ENCODE results near the gene FBXW11.
"Not testable (repeated sequence)": the region's sequence is repeated elsewhere in the genome, so short reads cannot be mapped to it uniquely, and the experiment has no call there.

Gene FBXW11

DNA sequence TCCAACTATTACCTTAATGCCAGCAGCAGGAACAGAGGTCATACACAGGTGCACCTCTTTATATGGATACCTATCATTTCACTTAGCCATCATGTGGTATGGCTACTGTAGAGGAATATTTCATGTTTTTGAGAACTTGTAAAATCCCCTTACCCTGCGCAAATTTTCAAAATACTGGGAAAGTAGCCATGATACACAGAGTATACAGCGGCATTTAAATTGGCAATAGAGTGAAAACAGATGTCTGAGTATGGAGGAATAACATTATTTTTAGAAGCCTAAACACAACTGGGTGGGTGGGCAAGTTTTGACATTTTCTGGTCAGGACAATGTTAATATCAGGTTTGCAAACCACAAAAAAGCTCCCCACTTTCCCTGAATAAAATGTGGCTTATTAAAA, 111.4 kb downstream of the FBXW11 start:
- Histone ChIP-seq H3K9ac (ENCODE audit: low read length in 2 of 2) (no peak overlapping the region), H3K4me1 (ENCODE audit: control insufficient read depth, insufficient read depth, low read length) (no peaks in the 10 kb centered on the region), H3K27me3 (ENCODE audit: control insufficient read depth in 1 of 2, insufficient read depth in 2 of 2, low read length in 2 of 2) (no peaks in the 10 kb centered on the region)

DNA sequence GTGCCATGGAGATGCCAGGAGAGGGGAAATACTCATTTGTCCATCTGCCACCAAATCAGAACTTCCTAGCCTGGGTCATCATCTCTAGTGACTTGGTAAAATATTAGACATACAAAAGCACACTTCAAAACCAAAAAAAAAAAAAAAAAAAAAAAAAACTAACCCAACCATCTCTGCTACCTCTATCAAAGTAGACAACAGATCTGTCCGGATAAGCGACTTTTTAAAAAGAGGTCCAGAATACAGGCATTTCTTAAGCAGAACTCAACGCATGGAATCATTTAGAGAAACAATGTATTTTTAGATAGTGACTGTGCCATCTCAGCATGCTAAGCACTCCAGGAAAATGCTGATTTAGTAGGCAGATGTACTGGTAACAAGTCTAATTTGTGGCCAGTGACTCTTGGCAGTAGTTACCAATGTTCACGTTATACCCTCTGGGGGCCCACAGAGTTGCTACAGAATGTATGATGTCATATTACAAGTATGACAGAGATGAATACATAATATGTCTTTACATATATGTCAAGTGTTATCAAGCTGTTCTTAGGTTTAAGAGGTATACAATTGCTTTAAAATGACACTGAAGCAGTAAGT, 113.0 kb downstream of the FBXW11 start:
- H3K36me3 ChIP-seq (ENCODE audit: control insufficient read depth in 2 of 2, insufficient read depth in 2 of 2, low read length in 2 of 2) = peaks cover 0 to 10% of the 10 kb centered on the region in 2 donors
- no peaks in the 10 kb centered on the region for H3K9me3 ChIP-seq (ENCODE audit: control insufficient read depth in 2 of 2, low read length in 2 of 2)
- H3K9ac ChIP-seq (ENCODE audit: low read length in 2 of 2) = no peak overlapping the region
- H3K4me1 ChIP-seq (ENCODE audit: control insufficient read depth, insufficient read depth, low read length) = no peaks in the 10 kb centered on the region
- H3K4me3 ChIP-seq (ENCODE audit: low read length in 2 of 2) = no peak overlapping the region
- no peaks in the 10 kb centered on the region for H3K27me3 ChIP-seq (ENCODE audit: control insufficient read depth in 1 of 2, insufficient read depth in 2 of 2, low read length in 2 of 2)
- H3K27ac ChIP-seq (ENCODE audit: low read length) = no peak overlapping the region

More for the DNA sequence above, 111.4 kb downstream of the FBXW11 start:
- peaks cover 0 to 9% of the 10 kb centered on the region in 2 donors for H3K36me3 ChIP-seq (ENCODE audit: control insufficient read depth in 2 of 2, insufficient read depth in 2 of 2, low read length in 2 of 2)
- H3K27ac ChIP-seq (ENCODE audit: low read length) = no peak overlapping the region
- H3K9me3 ChIP-seq (ENCODE audit: control insufficient read depth in 2 of 2, low read length in 2 of 2) = no peaks in the 10 kb centered on the region
- no peak overlapping the region for H3K4me3 ChIP-seq (ENCODE audit: low read length in 2 of 2)

DNA sequence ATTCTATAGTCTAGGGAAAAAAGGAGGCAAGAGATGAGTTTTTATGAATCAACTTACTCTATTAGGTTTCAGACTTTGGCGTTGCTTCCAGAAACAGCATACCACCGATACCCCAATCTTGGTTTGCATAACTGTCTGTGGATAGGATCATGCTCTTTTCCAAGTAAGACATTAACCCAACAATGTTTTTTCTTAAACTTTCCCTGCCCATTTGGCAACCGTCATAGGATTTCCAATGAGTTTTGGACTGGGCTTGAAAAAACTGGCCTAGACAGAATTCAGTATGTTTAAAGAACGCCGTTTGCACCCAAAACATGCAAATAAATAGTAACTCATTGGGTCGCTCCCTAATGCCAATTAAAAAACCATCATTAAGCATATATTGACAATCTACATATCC, 114.8 kb downstream of the FBXW11 start:
- no peaks in the 10 kb centered on the region for H3K4me1 ChIP-seq (ENCODE audit: control insufficient read depth, insufficient read depth, low read length)

DNA sequence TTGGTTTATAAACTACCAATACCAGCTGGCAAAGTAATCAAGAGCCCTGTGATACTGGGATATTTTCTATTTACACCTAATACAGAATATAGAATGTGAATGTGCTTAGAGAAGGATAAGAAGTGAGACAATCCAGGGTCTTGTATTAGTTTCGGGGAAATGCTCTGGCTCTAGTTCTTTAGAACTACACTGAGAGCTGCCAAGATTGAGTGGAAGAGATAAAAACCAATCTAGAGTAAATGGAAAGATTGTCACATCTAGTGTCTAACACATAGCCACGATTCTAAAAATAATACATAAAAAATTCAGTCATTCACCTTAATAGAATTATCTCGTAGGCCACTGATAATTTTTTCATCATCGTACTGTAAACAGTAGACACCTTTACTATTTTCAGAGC, 115.3 kb downstream of the FBXW11 start:
- peaks cover 4 to 10% of the 10 kb centered on the region in 2 donors for H3K36me3 ChIP-seq (ENCODE audit: control insufficient read depth in 2 of 2, insufficient read depth in 2 of 2, low read length in 2 of 2)
- H3K27ac ChIP-seq (ENCODE audit: low read length) = no peak overlapping the region
- no peaks in the 10 kb centered on the region for H3K9me3 ChIP-seq (ENCODE audit: control insufficient read depth in 2 of 2, low read length in 2 of 2)

More for the DNA sequence above, 114.8 kb downstream of the FBXW11 start:
- H3K9ac ChIP-seq (ENCODE audit: low read length in 2 of 2) = no peak overlapping the region
- no peak overlapping the region for H3K4me3 ChIP-seq (ENCODE audit: low read length in 2 of 2)
- no peak overlapping the region for H3K27ac ChIP-seq (ENCODE audit: low read length)
- H3K27me3 ChIP-seq (ENCODE audit: control insufficient read depth in 1 of 2, insufficient read depth in 2 of 2, low read length in 2 of 2) = no peaks in the 10 kb centered on the region
- H3K9me3 ChIP-seq (ENCODE audit: control insufficient read depth in 2 of 2, low read length in 2 of 2) = no peaks in the 10 kb centered on the region
- peaks cover 4 to 10% of the 10 kb centered on the region in 2 donors for H3K36me3 ChIP-seq (ENCODE audit: control insufficient read depth in 2 of 2, insufficient read depth in 2 of 2, low read length in 2 of 2)

DNA sequence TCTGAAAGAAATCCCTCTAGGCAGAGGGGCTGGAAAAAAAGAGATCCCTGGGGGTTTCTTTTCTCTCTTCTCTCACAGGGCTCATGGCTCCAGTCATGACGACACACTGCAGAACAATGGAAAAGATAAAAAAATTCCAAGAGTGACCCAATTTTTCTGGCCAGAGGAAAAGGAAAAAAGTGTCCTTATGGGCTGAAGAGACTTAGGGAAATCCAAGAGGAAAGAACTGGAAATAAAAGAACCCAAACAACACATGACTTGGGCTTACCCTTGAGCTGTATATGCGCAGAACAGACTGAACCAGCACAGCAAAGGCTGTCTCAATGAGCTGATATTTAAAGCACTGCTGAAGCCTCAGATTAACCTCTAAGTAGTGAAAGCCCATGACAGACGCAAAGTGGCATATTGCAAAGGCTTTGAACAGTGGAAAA, 118.4 kb downstream of the FBXW11 start:
- no peak overlapping the region for H3K4me3 ChIP-seq (ENCODE audit: low read length in 2 of 2)
- no peaks in the 10 kb centered on the region for H3K9me3 ChIP-seq (ENCODE audit: control insufficient read depth in 2 of 2, low read length in 2 of 2)
- H3K4me1 ChIP-seq (ENCODE audit: control insufficient read depth, insufficient read depth, low read length) = no peaks in the 10 kb centered on the region
- peaks cover 4 to 12% of the 10 kb centered on the region in 2 donors for H3K36me3 ChIP-seq (ENCODE audit: control insufficient read depth in 2 of 2, insufficient read depth in 2 of 2, low read length in 2 of 2)
- no peak overlapping the region for H3K9ac ChIP-seq (ENCODE audit: low read length in 2 of 2)
- no peaks in the 10 kb centered on the region for H3K27me3 ChIP-seq (ENCODE audit: control insufficient read depth in 1 of 2, insufficient read depth in 2 of 2, low read length in 2 of 2)
- H3K27ac ChIP-seq (ENCODE audit: low read length) = no peak overlapping the region

More for the DNA sequence above, 115.3 kb downstream of the FBXW11 start:
- Histone ChIP-seq H3K9ac (ENCODE audit: low read length in 2 of 2) (no peak overlapping the region), H3K27me3 (ENCODE audit: control insufficient read depth in 1 of 2, insufficient read depth in 2 of 2, low read length in 2 of 2) (no peaks in the 10 kb centered on the region), H3K4me3 (ENCODE audit: low read length in 2 of 2) (no peak overlapping the region), H3K4me1 (ENCODE audit: control insufficient read depth, insufficient read depth, low read length) (no peaks in the 10 kb centered on the region)

DNA sequence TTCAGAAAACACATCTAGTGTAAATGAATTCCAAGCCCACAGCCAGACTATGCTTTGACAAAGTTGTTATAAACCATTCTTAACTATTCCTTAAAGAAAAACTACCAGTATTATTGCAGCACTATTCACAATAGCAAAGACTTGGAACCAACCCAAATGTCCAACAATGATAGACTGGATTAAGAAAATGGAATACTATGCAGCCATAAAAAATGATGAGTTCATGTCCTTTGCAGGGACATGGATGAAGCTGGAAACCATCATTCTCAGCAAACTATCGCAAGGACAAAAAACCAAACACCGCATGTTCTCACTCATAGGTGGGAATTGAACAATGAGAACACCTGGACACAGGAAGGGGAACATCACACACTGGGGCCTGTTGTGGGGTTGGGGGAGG, 120.4 kb downstream of the FBXW11 start:
- H3K27me3 ChIP-seq (ENCODE audit: control insufficient read depth in 1 of 2, insufficient read depth in 2 of 2, low read length in 2 of 2); H3K9me3 ChIP-seq (ENCODE audit: control insufficient read depth in 2 of 2, low read length in 2 of 2); H3K9ac ChIP-seq (ENCODE audit: low read length in 2 of 2); H3K36me3 ChIP-seq (ENCODE audit: control insufficient read depth in 2 of 2, insufficient read depth in 2 of 2, low read length in 2 of 2); H3K27ac ChIP-seq (ENCODE audit: low read length); H3K4me1 ChIP-seq (ENCODE audit: control insufficient read depth, insufficient read depth, low read length); H3K4me3 ChIP-seq (ENCODE audit: low read length in 2 of 2): not testable (repeated sequence)

DNA sequence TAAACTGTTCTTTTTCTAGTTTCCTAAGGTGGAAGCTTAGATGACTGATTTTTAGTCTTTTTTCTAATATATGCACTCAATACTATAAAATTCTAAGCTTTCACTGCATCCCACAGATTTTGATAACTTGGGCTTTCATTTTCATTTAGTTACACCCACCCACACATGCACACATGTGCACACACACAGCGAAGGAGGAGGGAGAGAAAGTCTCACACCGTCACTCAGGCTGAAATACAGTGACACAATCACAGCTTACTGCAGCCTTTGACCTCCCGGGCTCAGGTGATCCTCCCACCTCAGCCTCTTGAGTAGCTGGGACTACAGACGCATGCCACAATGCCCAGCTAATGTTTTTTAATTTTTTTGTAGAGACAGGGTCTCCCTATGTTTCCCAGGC, 124.3 kb downstream of the FBXW11 start:
- no peaks in the 10 kb centered on the region for H3K9me3 ChIP-seq (ENCODE audit: control insufficient read depth in 2 of 2, low read length in 2 of 2)
- no peaks in the 10 kb centered on the region for H3K4me1 ChIP-seq (ENCODE audit: control insufficient read depth, insufficient read depth, low read length)
- no peaks in the 10 kb centered on the region for H3K27me3 ChIP-seq (ENCODE audit: control insufficient read depth in 1 of 2, insufficient read depth in 2 of 2, low read length in 2 of 2)
- H3K27ac ChIP-seq (ENCODE audit: low read length) = no peak overlapping the region
- H3K9ac ChIP-seq (ENCODE audit: low read length in 2 of 2) = no peak overlapping the region
- H3K36me3 ChIP-seq (ENCODE audit: control insufficient read depth in 2 of 2, insufficient read depth in 2 of 2, low read length in 2 of 2) = peaks cover 7 to 16% of the 10 kb centered on the region in 2 donors
- H3K4me3 ChIP-seq (ENCODE audit: low read length in 2 of 2) = no peak overlapping the region

DNA sequence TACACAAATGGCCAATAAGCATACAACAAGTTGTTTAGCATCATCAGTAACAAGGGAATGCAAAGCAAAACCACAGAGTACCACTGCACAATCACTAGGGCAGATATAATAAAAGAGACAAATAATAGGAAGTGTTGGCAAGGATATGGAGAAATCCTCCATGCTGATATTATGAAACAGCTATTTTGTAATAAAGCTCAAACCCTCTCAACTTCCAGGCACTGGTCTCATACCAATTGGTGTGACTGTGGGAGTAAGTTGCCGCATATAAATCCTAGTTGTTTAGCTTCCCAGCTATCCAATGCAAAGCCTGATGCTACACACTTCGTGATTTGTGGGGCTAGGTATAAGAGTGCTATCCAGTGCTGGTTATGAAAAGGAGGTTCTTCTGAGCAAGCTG, 132.2 kb downstream of the FBXW11 start:
- Histone ChIP-seq H3K4me3 (ENCODE audit: low read length in 2 of 2) (no peak overlapping the region), H3K27ac (ENCODE audit: low read length) (no peak overlapping the region), H3K9me3 (ENCODE audit: control insufficient read depth in 2 of 2, low read length in 2 of 2) (no peaks in the 10 kb centered on the region), H3K27me3 (ENCODE audit: control insufficient read depth in 1 of 2, insufficient read depth in 2 of 2, low read length in 2 of 2) (no peaks in the 10 kb centered on the region), H3K4me1 (ENCODE audit: control insufficient read depth, insufficient read depth, low read length) (no peaks in the 10 kb centered on the region), H3K36me3 (ENCODE audit: control insufficient read depth in 2 of 2, insufficient read depth in 2 of 2, low read length in 2 of 2) (peaks cover 32 to 45% of the 10 kb centered on the region in 2 donors), H3K9ac (ENCODE audit: low read length in 2 of 2) (no peak overlapping the region)

DNA sequence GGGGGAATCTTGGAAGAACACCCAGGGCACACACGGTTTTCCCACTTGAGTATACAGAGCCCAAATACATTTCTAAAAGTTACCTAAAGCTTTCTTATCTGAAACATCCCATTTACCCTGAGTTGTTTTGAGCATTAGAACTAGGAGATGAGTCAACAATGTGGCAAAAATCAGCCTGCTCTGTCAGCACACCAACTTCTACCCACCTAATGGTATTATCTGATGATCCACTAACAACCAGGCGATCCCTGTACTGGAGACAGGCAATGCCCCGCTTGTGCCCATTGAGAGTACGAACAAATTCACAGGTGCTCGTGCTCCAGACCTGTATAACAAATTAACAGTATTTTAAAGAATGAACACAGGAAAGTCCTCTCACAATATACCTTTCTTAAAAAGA, 133.8 kb downstream of the FBXW11 start:
- H3K36me3 ChIP-seq (ENCODE audit: control insufficient read depth in 2 of 2, insufficient read depth in 2 of 2, low read length in 2 of 2) = peaks cover 38 to 45% of the 10 kb centered on the region in 2 donors
- H3K4me3 ChIP-seq (ENCODE audit: low read length in 2 of 2) = no peak overlapping the region
- no peak overlapping the region for H3K9ac ChIP-seq (ENCODE audit: low read length in 2 of 2)
- H3K27me3 ChIP-seq (ENCODE audit: control insufficient read depth in 1 of 2, insufficient read depth in 2 of 2, low read length in 2 of 2) = no peaks in the 10 kb centered on the region
- H3K9me3 ChIP-seq (ENCODE audit: control insufficient read depth in 2 of 2, low read length in 2 of 2) = no peaks in the 10 kb centered on the region
- H3K4me1 ChIP-seq (ENCODE audit: control insufficient read depth, insufficient read depth, low read length) = no peaks in the 10 kb centered on the region
- no peak overlapping the region for H3K27ac ChIP-seq (ENCODE audit: low read length)

DNA sequence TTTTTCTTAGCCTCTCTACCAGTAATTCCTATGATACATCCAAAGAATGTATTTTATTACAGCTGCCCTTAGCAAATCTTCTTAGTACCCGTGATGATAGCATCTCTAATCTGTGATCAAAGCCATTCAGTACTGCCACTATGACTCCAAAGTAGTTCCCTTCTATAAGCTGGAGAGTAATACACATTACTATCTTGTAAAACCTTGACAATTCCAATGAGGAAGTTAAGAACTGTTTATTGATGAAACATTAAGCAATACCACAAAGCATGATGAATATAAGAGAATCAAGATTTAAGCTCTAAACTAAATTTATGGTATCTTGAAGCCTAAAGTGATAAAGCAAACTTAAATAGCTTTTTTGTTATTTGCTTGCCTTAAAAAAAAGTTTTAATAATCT, 134.7 kb downstream of the FBXW11 start:
- Histone ChIP-seq H3K36me3 (ENCODE audit: control insufficient read depth in 2 of 2, insufficient read depth in 2 of 2, low read length in 2 of 2) (peaks cover 31 to 41% of the 10 kb centered on the region in 2 donors), H3K27ac (ENCODE audit: low read length) (no peak overlapping the region), H3K9me3 (ENCODE audit: control insufficient read depth in 2 of 2, low read length in 2 of 2) (no peaks in the 10 kb centered on the region), H3K4me3 (ENCODE audit: low read length in 2 of 2) (no peak overlapping the region), H3K27me3 (ENCODE audit: control insufficient read depth in 1 of 2, insufficient read depth in 2 of 2, low read length in 2 of 2) (no peaks in the 10 kb centered on the region), H3K4me1 (ENCODE audit: control insufficient read depth, insufficient read depth, low read length) (no peaks in the 10 kb centered on the region), H3K9ac (ENCODE audit: low read length in 2 of 2) (no peak overlapping the region)

DNA sequence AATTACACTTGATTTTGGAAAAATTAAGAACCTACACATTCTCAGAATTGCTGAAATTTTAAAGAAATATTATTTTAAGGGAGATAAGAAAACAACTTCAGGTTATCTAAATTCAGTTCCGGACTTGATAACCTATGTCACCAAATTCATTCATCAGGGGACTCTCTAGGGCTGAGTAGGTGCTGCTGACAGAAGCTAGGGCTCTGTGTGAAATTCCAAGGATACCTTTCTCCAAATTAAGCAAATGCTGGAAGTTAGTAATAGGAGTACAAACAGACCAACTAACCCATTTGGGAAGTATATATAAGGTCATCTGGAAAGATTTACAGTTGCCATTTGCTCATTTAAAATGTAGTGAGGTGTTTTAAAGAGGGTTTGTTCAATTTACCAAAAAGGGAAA, 136.5 kb downstream of the FBXW11 start:
- no peak overlapping the region for H3K4me3 ChIP-seq (ENCODE audit: low read length in 2 of 2)
- H3K9me3 ChIP-seq (ENCODE audit: control insufficient read depth in 2 of 2, low read length in 2 of 2) = no peaks in the 10 kb centered on the region
- no peaks in the 10 kb centered on the region for H3K4me1 ChIP-seq (ENCODE audit: control insufficient read depth, insufficient read depth, low read length)
- no peaks in the 10 kb centered on the region for H3K27me3 ChIP-seq (ENCODE audit: control insufficient read depth in 1 of 2, insufficient read depth in 2 of 2, low read length in 2 of 2)
- H3K36me3 ChIP-seq (ENCODE audit: control insufficient read depth in 2 of 2, insufficient read depth in 2 of 2, low read length in 2 of 2) = peaks cover 18 to 24% of the 10 kb centered on the region in 2 donors
- H3K27ac ChIP-seq (ENCODE audit: low read length) = no peak overlapping the region
- no peak overlapping the region for H3K9ac ChIP-seq (ENCODE audit: low read length in 2 of 2)

Measured in stomach smooth muscle (tissue), 2 donors.